GM19099 (cell line): ENCODE data around the gene PLD1.

Source experiments
- POLR2A ChIP-seq: IDR thresholded peaks from 3 replicates; pipeline ENCODE4 v1.6.1; 2011; ENCODE audit warnings: low read depth; ENCODE audit not compliant: insufficient read length; ENCODE audit errors: extremely low read depth

The PLD1 gene

DNA sequence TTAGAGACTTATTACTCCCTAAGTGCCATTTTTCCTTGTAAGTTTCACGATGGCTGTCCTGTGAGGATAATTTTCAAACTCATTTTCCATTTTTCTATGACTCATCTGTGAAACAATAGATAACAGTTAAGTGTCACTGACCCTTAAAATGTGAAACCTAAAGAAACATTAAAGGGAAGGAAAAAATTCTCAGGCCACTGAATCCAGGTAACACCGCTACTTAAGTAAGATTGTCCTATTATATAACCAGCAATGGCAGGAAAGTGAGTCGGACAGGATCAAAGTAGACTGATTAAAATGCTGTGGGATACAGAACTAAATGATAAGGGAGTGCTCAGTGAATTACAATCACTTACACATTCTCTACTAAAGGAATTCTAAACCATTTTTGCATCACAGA is 12.4 kb downstream of the PLD1 start:
- TF ChIP-seq POLR2A: no peak

DNA sequence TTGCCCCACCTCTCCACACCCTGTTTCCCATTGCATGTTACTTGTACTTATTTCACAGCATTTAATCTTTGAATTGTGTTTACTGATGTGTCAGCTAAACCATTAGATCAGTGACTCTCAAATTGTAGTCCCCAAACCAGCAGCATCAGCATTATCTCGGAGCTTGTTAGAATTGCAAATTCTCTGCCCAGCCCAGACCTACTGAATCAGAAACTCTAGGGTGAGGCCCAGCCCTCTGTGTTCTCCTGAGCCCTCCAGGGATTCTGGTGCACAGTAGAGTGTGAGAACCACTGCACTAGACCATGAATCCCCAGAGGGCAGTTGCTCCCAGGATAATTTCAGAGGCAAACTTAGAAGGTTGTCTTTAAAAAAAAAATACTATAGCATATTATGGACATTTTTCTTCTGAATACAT is 13.0 kb downstream of the PLD1 start:
- TF ChIP-seq POLR2A: no peak

DNA sequence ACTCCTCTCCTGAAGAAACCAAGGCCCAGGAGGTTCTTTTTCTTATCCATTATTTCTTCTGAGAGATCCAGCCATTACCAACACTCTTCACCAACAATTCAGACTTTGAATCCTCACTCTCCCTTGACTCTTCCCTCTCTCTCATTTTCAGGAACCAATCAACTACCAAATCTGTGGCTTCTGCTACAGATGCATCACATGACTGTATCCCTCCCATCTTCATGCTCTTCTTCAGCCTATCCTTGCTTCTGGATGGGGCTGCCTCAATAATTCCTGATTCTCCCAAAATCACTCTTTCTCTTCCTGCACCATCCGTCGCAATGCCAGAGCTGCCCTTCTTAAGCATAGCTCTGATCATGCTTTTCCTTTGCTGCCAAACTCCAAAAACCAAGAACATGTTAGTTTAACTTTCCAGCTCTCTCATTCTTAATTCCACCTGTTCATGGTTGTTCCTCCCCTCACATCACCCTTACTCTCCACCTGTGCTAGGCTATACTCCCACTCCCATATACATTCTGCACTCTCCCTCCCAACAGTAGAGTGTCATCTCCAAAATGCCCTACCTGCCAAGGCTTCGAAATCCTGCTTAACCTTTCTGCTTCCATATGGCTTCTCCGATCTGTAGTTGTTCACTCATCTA is 13.5 kb downstream of the PLD1 start:
- no peak for TF ChIP-seq POLR2A

DNA sequence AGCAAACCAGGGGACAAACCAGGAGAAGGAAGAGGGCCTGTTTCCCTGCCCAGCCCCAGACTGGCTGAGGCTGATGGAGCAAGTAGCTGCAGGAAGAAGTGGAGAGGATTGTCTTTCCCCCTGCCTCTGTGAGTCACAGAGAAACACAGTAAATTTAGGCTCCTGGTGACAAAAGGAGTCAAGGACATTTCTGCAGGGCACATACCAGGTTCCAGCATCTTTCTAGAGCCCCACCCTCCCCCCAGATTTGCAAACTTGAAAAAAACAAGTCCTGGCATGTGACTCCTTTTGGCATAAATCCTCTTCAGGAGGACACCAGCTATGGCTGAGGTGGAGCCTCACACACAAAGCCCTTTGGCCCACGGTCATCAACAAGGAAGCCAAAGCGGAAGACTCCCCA is 17.8 kb downstream of the PLD1 start:
- no peak for TF ChIP-seq POLR2A

DNA sequence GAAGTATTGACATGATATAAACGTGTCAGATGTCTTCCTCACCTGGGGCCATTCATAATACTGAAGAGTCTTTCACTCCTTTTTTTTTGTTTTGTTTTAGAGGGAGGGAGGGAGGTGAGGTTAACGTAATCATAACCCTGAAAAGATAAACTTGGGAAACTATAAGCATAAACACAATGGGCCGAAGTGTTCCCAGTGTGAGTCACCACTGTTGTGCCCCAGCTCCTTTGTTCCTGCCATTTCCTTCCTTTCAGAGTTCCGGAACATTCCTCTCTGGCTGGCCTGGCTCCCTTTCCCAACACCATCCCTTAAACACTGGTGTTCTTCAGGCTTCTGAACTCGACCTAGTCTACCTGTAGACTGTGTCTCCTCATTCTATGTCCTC is 18.6 kb downstream of the PLD1 start:
- no peak for TF ChIP-seq POLR2A

DNA sequence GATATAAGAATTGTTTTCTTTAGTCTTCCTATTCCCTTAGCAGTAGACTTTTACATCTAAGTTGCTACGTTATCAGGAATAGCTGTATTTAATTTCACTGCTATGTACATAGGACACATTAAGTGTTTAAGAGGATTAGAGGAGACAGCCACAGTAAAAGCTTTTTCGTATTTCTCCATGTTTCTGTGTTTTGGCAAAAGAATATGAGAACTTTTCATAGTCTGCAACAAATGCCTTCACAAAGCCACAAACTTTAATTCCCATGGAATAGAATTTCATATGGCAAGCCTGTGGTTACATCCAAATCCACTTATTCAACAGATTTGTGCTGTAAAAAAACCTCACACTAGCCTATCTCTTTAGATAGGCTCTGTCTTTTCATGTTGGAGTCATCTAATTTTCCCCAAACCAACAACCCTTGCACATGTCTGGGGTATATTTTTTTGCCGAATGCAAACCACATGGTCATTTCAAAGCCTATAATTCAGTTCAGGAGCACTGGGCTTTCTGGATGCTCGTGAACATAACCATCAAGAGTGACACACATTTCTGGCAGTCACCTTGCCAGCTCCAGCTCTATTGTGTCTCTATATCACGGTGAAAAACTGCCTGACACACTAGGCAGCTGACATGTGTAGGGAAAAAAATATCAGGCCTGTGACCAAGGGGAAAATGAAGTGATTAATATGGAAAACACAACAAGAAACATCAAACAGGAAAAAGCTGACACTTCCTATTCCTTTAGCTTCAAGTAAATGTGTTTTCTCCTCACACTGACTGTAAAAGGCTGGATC is 19.2 kb downstream of the PLD1 start:
- TF ChIP-seq POLR2A: no peak

DNA sequence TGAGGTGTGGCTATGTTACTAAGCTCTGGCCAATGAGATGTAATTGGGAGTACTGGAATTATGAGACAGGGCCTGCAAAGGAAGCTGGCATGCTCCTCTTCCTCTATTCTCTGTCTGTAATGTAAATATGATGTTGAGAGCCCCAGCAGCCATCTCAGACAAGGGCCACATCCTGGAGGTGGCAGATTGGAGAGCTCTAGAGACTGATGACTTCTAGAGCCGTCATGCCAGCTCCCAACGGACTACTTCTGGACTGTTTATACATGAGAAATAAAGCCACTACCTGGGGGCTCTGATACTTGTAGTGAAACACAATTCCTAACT is 19.7 kb downstream of the PLD1 start:
- TF ChIP-seq POLR2A: no peak

DNA sequence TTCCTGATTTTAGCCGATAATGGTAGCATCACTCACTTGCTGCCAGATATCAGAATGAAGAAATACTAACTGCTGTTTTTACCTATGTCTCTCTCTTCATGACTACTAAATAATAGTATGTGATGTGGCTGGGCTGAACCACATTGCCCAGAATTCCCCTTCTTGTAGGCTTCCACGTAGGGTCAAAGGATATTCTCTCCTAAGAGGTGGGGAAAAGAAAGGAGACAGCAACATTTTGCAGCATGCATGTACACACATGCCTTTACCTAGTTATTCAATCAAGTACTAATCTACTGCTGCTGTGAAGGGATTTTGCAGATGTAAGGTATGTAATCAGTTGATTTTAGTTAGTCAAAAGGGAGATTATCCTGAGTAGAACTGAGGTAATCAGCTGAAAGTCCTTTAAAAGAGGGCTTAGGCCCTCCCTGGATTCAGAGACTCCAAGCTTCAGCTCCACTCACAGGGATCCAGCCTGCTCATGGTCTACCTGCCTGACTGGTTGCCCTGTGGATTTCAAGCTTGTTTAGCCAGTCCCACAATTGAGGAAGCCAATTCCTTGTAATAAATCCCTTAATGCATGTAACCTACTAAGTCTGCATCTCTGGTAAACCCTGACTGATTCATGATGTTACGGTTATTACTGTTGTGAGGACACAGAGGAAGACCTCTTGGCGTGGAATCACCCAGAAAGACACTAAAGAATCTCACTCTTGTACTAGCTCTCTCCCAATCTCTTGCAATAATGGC is 20.4 kb downstream of the PLD1 start:
- TF ChIP-seq POLR2A: no peak

DNA sequence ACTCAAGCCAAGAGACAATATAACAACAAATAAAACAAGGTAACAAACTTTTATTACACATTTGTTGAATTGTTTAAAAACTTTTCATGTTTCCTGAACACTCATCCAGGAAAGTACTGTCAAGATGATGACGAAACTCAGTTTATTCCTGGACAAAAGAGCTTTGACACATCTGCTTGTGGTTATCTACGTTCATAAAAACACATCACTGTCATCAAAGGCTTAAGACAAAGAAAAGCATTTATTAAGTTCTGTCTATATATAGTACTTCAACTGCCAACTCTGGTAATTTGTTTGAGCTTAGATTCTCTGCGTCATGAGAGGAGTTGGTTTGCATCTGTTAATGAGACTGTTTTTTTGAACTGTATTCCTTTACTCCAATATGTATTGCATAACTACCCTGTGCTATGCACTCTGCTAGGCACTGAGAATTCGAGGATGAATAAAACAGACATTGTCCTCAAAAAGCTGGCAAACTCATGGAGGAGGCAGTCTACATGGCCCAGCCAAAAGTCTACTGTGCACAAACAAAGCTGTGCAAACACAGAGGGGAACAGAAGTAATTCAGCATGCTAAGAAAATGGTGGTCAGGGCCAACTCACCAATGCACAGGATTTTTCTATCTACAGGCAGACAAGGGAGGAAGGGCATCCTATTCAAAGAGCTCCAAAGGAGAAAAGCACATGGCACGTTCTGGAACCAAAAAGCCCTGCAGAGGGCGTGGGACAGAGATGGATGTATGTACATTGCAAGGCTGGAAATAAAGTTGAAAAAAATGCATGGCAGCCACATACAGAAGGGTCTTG is 21.5 kb downstream of the PLD1 start:
- TF ChIP-seq POLR2A: no peak

DNA sequence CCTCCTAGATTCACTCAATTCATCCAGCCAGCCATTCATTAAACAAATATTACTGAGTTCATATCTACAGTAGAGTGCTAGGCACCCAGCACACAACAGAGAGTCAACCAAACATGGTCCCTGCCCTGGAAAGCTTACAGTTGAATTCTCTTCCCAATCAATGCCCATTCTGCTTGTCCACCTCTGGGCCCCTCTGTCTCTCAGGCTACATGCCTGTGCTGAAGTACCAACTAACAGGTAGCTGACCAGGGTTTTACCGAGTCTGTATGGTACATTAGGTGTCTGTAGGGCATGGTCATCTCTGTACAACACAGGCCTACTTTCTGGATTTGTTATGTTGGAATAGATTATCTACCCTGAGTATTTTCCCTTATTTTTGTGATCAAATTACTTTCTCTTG is 23.3 kb downstream of the PLD1 start:
- no peak for TF ChIP-seq POLR2A

DNA sequence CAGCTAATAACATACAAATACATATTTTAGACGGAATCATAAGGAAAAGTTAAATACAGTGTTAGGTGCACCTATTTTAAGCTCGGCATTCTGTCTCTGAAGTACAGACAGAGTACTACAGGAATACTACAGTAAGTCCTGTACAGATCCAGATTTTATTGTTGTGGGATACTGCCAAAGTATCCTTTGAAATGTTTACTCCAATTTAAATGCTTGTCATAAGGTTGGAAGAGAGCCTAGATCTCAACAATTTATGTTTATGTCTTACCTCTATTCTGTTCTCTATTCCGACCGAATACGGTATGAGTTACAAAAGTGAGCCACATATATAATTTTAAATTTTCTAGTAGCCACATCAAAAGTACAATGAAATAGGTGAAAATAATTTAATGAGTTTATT is 25.3 kb downstream of the PLD1 start:
- no peak for TF ChIP-seq POLR2A

DNA sequence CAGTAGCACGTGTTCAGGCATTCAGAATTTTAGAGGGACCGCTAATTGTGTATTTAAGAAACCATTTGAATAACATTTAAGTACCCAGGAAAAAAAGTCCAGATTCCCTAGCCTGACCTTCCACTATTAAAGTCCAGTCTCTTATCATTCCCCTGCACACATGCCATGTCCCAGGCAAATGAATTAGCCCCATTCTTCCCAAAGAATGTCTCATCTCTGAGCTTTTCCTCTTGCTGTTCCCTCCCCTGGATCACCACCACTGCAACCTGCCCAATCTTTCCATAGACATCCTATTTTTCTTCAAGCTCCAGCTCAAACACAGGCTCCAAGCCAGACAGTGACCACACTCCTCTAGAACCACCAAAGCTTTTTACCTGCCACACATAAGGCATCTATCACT is 25.9 kb downstream of the PLD1 start:
- TF ChIP-seq POLR2A: no peak

DNA sequence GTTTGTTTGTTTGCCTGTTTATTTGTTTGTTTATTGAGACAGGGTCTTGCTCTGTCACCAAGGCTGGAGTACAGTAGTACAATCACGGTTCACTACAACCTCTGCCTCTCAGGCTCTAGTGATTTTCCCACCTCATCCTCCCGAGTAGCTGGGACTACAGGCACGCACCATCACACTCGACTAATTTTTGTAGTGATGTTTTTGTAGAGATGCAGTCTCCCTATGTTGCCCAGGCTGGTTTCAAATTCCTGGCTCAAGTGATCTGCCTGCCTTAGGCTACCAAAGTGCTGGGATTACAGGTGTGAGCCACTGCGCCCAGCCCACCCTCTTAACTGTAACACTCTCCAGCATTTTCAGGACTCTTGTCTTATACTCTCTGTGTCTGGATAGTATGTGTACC is 26.7 kb downstream of the PLD1 start:
- no peak for TF ChIP-seq POLR2A

DNA sequence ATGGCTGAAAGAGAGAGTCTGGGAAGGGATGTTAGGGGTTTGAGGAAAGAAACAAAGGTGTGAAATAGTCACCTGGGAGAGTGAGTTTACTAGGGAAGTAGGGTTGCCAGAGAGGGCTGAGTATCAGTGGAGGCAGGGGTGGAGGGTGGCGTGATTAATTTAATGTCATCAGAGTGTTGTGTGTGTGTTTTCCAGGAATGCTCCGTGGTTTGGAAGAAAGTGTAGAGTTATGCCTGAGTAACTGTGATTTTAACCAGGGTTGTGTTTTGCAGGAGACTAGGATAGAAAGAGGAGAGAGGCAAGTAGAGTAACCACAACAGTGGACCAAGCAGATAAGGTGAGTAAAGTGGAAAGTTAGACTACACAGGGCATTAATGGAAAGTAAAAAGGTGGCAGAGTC is 27.2 kb downstream of the PLD1 start:
- TF ChIP-seq POLR2A: no peak

DNA sequence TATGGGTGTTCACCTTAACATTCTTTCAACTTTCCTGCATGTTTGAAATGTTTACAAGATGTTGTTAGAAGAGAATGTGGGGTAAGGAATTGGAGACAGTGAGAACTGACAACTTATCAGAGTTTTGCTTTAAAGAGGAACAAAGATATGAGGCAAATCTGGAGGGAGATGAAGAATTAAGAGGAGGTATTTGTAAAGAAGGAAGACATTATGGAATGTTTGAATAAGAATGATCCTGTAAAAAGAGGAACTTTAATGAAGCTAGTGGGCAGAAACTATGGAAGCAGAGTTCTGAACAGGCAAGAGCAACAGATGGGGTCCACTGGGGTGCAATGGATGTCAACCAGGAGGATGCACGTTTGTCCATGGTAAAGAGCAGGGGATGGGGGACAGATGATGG is 27.7 kb downstream of the PLD1 start:
- TF ChIP-seq POLR2A: no peak
